HepG2 (cell line): ENCODE data around the gene GTF2A1L. TPM values are rescaled to one million over a fixed set of nuclear protein-coding genes. Genes with fewer than 3 reads are reported as not detected.
A peak's percentile ranks its signal among the peaks of the same experiment; 100 is the strongest.

ENCODE experiments used
- CEBPB ChIP-seq: IDR thresholded peaks from 2 replicates; pipeline ENCODE4 v1.6.1; 2011; ENCODE audit warnings: low read depth, low read length, improper control_type of control experiment, borderline replicate concordance
- DR1 ChIP-seq: sonication (generic); formaldehyde crosslinking; IDR thresholded peaks from 2 replicates; pipeline ENCODE4 v1.8.0; 2021; ENCODE audit warnings: mild to moderate bottlenecking, missing genetic modification reagents, inconsistent platforms
- LBX2 ChIP-seq: sonication (generic); formaldehyde crosslinking; IDR thresholded peaks from 2 replicates; pipeline ENCODE4 v1.5.0; 2020; ENCODE audit warnings: missing genetic modification reagents, mild to moderate bottlenecking, borderline replicate concordance
- LCORL ChIP-seq, 2 experiments: fragments of 450-650 bp in 1 of 2; sonication (generic) in 1 of 2; formaldehyde crosslinking in 1 of 2; IDR thresholded peaks; 2 replicates each; pipeline versions ENCODE4 v1.5.0 to v1.6.1; 2017 to 2020; ENCODE audit warnings: antibody characterized with exemption in 1 of 2, missing genetic modification reagents in 1 of 2
- MAX ChIP-seq: IDR thresholded peaks from 2 replicates; pipeline ENCODE4 v1.6.1; 2012; ENCODE audit warnings: inconsistent platforms
- NR2F6 ChIP-seq, 2 experiments: IDR thresholded peaks; 2 replicates each; pipeline ENCODE4 v1.6.1; 2016; ENCODE audit warnings: antibody characterized with exemption in 1 of 2, mild to moderate bottlenecking in 1 of 2
- PHF21A ChIP-seq: sonication (generic); formaldehyde crosslinking; IDR thresholded peaks from 2 replicates; pipeline ENCODE4 v1.5.0; 2020; ENCODE audit warnings: mild to moderate bottlenecking, missing genetic modification reagents
- PITX1 ChIP-seq: sonication (generic); formaldehyde crosslinking; IDR thresholded peaks from 2 replicates; pipeline ENCODE4 v1.5.1; 2020; ENCODE audit warnings: mild to moderate bottlenecking, missing genetic modification reagents
- RARG ChIP-seq: sonication (generic); formaldehyde crosslinking; IDR thresholded peaks from 2 replicates; pipeline ENCODE4 v1.4.0; 2020; ENCODE audit warnings: low read depth, mild to moderate bottlenecking, missing genetic modification reagents
- RXRA ChIP-seq: sonication (generic); formaldehyde crosslinking; IDR thresholded peaks from 2 replicates; pipeline ENCODE4 v1.5.1; 2020; ENCODE audit warnings: missing genetic modification reagents
- SOX13 ChIP-seq, 3 experiments: fragments of 450-650 bp in 1 of 3; sonication (generic) in 1 of 3; formaldehyde crosslinking in 1 of 3; IDR thresholded peaks in 2 of 3; conservative IDR thresholded peaks in 1 of 3; 2 replicates each; pipeline versions ENCODE4 v1.5.0 to v1.6.1; 2016 to 2020; ENCODE audit warnings: antibody characterized with exemption in 1 of 3, mild to moderate bottlenecking in 1 of 3, missing compliant biosample characterization in 1 of 3, missing genetic modification reagents in 1 of 3, moderate library complexity in 1 of 3
- TBX2 ChIP-seq: sonication (generic); formaldehyde crosslinking; IDR thresholded peaks from 2 replicates; pipeline ENCODE4 v1.5.0; 2020; ENCODE audit warnings: missing genetic modification reagents, mild to moderate bottlenecking, borderline replicate concordance
- TERF1 ChIP-seq: sonication (generic); formaldehyde crosslinking; IDR thresholded peaks from 2 replicates; pipeline ENCODE4 v1.8.0; 2022; ENCODE audit warnings: mild to moderate bottlenecking, missing genetic modification reagents, moderate library complexity
- TGIF2 ChIP-seq: IDR thresholded peaks from 2 replicates; pipeline ENCODE4 v1.6.1; 2016; ENCODE audit warnings: control low read depth, missing compliant biosample characterization
- ZNF414 ChIP-seq: sonication (generic); formaldehyde crosslinking; IDR thresholded peaks from 2 replicates; pipeline ENCODE4 v1.5.0; 2020; ENCODE audit warnings: missing genetic modification reagents
- ZNF775 ChIP-seq: sonication (generic); formaldehyde crosslinking; IDR thresholded peaks from 2 replicates; pipeline ENCODE4 v1.4.0; 2020; ENCODE audit warnings: missing genetic modification reagents, mild to moderate bottlenecking, moderate library complexity, borderline replicate concordance
- polyA plus RNA-seq, 8 experiments: library from polyadenylated mRNA; depleted of rRNA in 3 of 8; stranded (reverse) in 7 of 8; unstranded in 1 of 8; fragments of >200 nt; fragmentation: Illumina TruSeq in 4 of 8; extraction: Trizol in 4 of 8; gene quantifications; 2 replicates each; pipeline versions ENCODE4 v1.2.1 to v1.2.3, GENCODE V29; 2011 to 2016; ENCODE audit warnings: low read depth in 4 of 8, missing spikeins in 1 of 8, mixed read lengths in 1 of 8; ENCODE audit not compliant: insufficient read depth in 1 of 8
- total RNA-seq, 5 experiments: library from RNA; depleted of rRNA; stranded (reverse); fragments of >200 nt; fragmentation: Illumina TruSeq; extraction: Trizol; gene quantifications; 2 replicates each; pipeline ENCODE4 v1.2.3, GENCODE V29; 2016; ENCODE audit warnings: low read depth in 1 of 5
- TF ChIP-seq, protein P1 (sequence below): sonication (generic); formaldehyde crosslinking; IDR thresholded peaks from 2 replicates; pipeline ENCODE4 v1.5.1; 2020; ENCODE audit warnings: mild to moderate bottlenecking, missing genetic modification reagents, moderate library complexity
- TF ChIP-seq, protein P2 (sequence below): sonication (generic); formaldehyde crosslinking; IDR thresholded peaks from 2 replicates; pipeline ENCODE4 v1.9.0; 2021; ENCODE audit warnings: mild to moderate bottlenecking, missing genetic modification reagents

GTF2A1L gene
- total and polyA plus RNA-seq, 2 of the 13 experiments (the other 11 are each of a cell fraction or from before 2014, with no cell fraction given), result not detected

GRCh38 chr2:48572816-48573215, 44.8 kb upstream of the GTF2A1L start (continued):
- TF ChIP-seq LCORL (IDR thresholded peaks at IDR 0.05) (no peak), LCORL (CRISPR knock-in tag; IDR thresholded peaks at IDR 0.05) (0 out of 2 replicates have a peak, but pooled peaks have one; percentile 27), ZNF775 (CRISPR knock-in tag) (no peak), SOX13 (IDR thresholded peaks at IDR 0.05) (no peak), SOX13 (CRISPR knock-in tag; conservative IDR thresholded peaks at IDR 0.05 in 1 of 2, IDR thresholded peaks at IDR 0.05 in 1 of 2) (peak in 1 of 2 experiments; percentile 65; a peak in 1 of 4 replicates), RXRA (CRISPR knock-in tag) (peak; percentile 44; the same call in 1 of the 2 replicates), CEBPB (peak; percentile 28; the same call in 1 of the 2 replicates), ZNF414 (no peak), TBX2 (CRISPR knock-in tag) (0 out of 2 replicates have a peak, but pooled peaks have one; percentile 22), NR2F6 (IDR thresholded peaks at IDR 0.05) (no peak), NR2F6 (CRISPR knock-in tag; IDR thresholded peaks at IDR 0.05) (0 out of 2 replicates have a peak, but pooled peaks have one; percentile 11), MAX (peak; percentile 38; the same call in 1 of the 2 replicates), PITX1 (CRISPR knock-in tag) (0 out of 2 replicates have a peak, but pooled peaks have one; percentile 27), TERF1 (CRISPR knock-in tag) (no peak), LBX2 (CRISPR knock-in tag) (no peak), TGIF2 (0 out of 2 replicates have a peak, but pooled peaks have one; percentile 46), RARG (CRISPR knock-in tag) (no peak), PHF21A (CRISPR knock-in tag) (peak; percentile 48; the same call in 1 of the 2 replicates), DR1 (no peak)
- TF ChIP-seq, protein P1, sequence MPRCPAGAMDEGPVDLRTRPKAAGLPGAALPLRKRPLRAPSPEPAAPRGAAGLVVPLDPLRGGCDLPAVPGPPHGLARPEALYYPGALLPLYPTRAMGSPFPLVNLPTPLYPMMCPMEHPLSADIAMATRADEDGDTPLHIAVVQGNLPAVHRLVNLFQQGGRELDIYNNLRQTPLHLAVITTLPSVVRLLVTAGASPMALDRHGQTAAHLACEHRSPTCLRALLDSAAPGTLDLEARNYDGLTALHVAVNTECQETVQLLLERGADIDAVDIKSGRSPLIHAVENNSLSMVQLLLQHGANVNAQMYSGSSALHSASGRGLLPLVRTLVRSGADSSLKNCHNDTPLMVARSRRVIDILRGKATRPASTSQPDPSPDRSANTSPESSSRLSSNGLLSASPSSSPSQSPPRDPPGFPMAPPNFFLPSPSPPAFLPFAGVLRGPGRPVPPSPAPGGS (CRISPR knock-in tag), result no peak
- TF ChIP-seq, protein P2, sequence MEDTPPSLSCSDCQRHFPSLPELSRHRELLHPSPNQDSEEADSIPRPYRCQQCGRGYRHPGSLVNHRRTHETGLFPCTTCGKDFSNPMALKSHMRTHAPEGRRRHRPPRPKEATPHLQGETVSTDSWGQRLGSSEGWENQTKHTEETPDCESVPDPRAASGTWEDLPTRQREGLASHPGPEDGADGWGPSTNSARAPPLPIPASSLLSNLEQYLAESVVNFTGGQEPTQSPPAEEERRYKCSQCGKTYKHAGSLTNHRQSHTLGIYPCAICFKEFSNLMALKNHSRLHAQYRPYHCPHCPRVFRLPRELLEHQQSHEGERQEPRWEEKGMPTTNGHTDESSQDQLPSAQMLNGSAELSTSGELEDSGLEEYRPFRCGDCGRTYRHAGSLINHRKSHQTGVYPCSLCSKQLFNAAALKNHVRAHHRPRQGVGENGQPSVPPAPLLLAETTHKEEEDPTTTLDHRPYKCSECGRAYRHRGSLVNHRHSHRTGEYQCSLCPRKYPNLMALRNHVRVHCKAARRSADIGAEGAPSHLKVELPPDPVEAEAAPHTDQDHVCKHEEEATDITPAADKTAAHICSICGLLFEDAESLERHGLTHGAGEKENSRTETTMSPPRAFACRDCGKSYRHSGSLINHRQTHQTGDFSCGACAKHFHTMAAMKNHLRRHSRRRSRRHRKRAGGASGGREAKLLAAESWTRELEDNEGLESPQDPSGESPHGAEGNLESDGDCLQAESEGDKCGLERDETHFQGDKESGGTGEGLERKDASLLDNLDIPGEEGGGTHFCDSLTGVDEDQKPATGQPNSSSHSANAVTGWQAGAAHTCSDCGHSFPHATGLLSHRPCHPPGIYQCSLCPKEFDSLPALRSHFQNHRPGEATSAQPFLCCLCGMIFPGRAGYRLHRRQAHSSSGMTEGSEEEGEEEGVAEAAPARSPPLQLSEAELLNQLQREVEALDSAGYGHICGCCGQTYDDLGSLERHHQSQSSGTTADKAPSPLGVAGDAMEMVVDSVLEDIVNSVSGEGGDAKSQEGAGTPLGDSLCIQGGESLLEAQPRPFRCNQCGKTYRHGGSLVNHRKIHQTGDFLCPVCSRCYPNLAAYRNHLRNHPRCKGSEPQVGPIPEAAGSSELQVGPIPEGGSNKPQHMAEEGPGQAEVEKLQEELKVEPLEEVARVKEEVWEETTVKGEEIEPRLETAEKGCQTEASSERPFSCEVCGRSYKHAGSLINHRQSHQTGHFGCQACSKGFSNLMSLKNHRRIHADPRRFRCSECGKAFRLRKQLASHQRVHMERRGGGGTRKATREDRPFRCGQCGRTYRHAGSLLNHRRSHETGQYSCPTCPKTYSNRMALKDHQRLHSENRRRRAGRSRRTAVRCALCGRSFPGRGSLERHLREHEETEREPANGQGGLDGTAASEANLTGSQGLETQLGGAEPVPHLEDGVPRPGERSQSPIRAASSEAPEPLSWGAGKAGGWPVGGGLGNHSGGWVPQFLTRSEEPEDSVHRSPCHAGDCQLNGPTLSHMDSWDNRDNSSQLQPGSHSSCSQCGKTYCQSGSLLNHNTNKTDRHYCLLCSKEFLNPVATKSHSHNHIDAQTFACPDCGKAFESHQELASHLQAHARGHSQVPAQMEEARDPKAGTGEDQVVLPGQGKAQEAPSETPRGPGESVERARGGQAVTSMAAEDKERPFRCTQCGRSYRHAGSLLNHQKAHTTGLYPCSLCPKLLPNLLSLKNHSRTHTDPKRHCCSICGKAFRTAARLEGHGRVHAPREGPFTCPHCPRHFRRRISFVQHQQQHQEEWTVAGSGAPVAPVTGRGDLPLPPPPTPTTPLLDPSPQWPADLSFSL (CRISPR knock-in tag), result peak; percentile 84
